NB4 (cell line): ENCODE data around the gene NTN4.

Experiments
- DNase-seq: peaks from one replicate; pipeline ENCODE4 v3.0.0; 2010; ENCODE audit warnings: low read depth
- H3K4me3 ChIP-seq: one replicate; pipeline ENCODE4 v1.5.1; 2011; ENCODE audit warnings: mild to moderate bottlenecking, low read depth, low read length, moderate library complexity
- CTCF ChIP-seq: IDR thresholded peaks from one replicate; pipeline ENCODE4 v1.5.1; 2012; ENCODE audit warnings: low read depth, low read length
- MAX ChIP-seq: IDR thresholded peaks from 2 replicates; pipeline ENCODE4 v1.6.1; 2011; ENCODE audit warnings: low read depth, low read length
- MYC ChIP-seq: IDR thresholded peaks from 2 replicates; pipeline ENCODE4 v1.6.1; 2011; ENCODE audit warnings: low read depth, low read length
- POLR2A ChIP-seq: IDR thresholded peaks from 2 replicates; pipeline ENCODE4 v1.6.1; 2011; ENCODE audit warnings: mild to moderate bottlenecking; ENCODE audit not compliant: insufficient read length; ENCODE audit errors: extremely low read depth

Gene NTN4

GRCh38 chr12:95699579-95699978 lies 91.0 kb downstream of the NTN4 start:
- TF ChIP-seq MYC, result no peak
- TF ChIP-seq POLR2A, result no peak
- TF ChIP-seq MAX, result no peak
- no peak for TF ChIP-seq CTCF
- no peak for DNase-seq

GRCh38 chr12:95694136-95694535 lies 96.4 kb downstream of the NTN4 start:
- no peak for DNase-seq
- TF ChIP-seq MAX, result no peak
- no peak for TF ChIP-seq MYC
- no peak overlapping the region for H3K4me3 ChIP-seq

More at GRCh38 chr12:95699579-95699978, 91.0 kb downstream of the NTN4 start:
- H3K4me3 ChIP-seq, result no peak overlapping the region

- DNase-seq, result no peak
- TF ChIP-seq CTCF, result no peak
- no peak for TF ChIP-seq MAX
- no peak for TF ChIP-seq MYC
- TF ChIP-seq POLR2A, result no peak
These were observed 96.9 kb downstream of the NTN4 start for GRCh38 chr12:95693689-95694088.

GRCh38 chr12:95690861-95691635 lies 99.5 kb downstream of the NTN4 start:
- H3K4me3 ChIP-seq, result no peak overlapping the region
- no peak for DNase-seq
- TF ChIP-seq CTCF (no peak), MYC (no peak), POLR2A (no peak), MAX (no peak)

More at GRCh38 chr12:95693689-95694088, 96.9 kb downstream of the NTN4 start:
- no peak overlapping the region for H3K4me3 ChIP-seq

GRCh38 chr12:95687937-95688336 lies 102.6 kb downstream of the NTN4 start:
- DNase-seq, result no peak
- TF ChIP-seq MYC (no peak), POLR2A (no peak), MAX (no peak), CTCF (no peak)
- no peak overlapping the region for H3K4me3 ChIP-seq

- H3K4me3 ChIP-seq, result no peak overlapping the region
- no peak for DNase-seq
- TF ChIP-seq POLR2A (no peak), MAX (no peak), MYC (no peak), CTCF (no peak)
These were observed 107.1 kb downstream of the NTN4 start for GRCh38 chr12:95683418-95683817.
